ENCODE data around the gene GON7.

The GON7 gene

GRCh38 chr14:93155667-93156066, 51.2 kb downstream of the GON7 start:
- no peak overlapping the region for H3K4me3 ChIP-seq
- H3K27ac ChIP-seq, result no peak overlapping the region
- no peaks in the 10 kb centered on the region for H3K27me3 ChIP-seq
- intact Hi-C loops (cut with DNase I; ENCODE audit: low total_unique reads), result no loop called here
- H3K36me3 ChIP-seq, result no peaks in the 10 kb centered on the region
- H3K4me1 ChIP-seq, result no peaks in the 10 kb centered on the region
- no peak for TF ChIP-seq CTCF (IDR thresholded peaks at IDR 0.05)
- H3K9me3 ChIP-seq, result no peaks in the 10 kb centered on the region
- DNase-seq, result no peak

- no peak for DNase-seq
- Histone ChIP-seq H3K4me1 (no peaks in the 10 kb centered on the region), H3K27me3 (no peaks in the 10 kb centered on the region), H3K27ac (no peak overlapping the region), H3K4me3 (no peak overlapping the region), H3K36me3 (no peaks in the 10 kb centered on the region), H3K9me3 (no peaks in the 10 kb centered on the region)
- TF ChIP-seq CTCF (IDR thresholded peaks at IDR 0.05), result no peak
- intact Hi-C loops (cut with DNase I; ENCODE audit: low total_unique reads), result no loop called here
Observed at GRCh38 chr14:93153121-93153520, 53.7 kb downstream of the GON7 start.
